C1 segment of cervical spinal cord (tissue), 14 donors: Measurements from ENCODE around the gene PNMA3.
"Not testable (repeated sequence)": the region's sequence is repeated elsewhere in the genome, so short reads cannot be mapped to it uniquely, and the experiment has no call there.

ENCODE experiments used
- DNase-seq, 14 donors: peaks; one replicate each; lab custom pipeline; 2025; lab: John Stamatoyannopoulos, UW

Gene PNMA3

DNA sequence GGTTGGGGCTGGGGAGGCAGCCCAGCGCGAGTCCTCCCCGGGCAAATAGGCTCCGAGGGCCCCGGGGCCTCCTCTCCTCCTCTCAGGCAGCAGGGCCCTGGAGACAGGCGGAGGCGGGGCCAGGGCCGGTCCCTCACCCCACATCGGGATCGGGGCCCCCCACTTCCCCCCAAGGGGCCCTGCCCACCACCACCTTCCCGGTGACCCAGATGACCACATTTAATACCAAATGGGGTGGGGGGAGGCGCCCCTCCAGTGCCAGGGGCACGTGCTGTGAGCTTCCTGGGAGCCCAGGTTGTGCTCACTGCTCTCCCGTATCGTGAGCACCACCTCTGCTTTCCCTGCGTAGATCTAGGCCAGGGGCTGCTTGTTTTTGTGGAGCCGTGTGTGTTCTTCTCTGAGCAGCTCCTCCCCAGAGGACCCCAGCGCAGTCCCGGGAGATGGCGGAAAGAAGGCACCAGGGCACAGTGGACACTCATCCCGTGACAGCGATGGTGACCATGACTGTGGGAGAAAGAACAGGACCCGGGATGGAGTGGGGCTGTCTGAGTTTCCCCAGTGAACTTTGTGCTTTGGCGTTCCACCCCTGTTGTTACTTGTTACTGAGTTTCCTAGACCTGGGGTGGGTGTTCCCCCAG lies 18.1 kb downstream of the PNMA3 start:
- DNase-seq: no peak

DNA sequence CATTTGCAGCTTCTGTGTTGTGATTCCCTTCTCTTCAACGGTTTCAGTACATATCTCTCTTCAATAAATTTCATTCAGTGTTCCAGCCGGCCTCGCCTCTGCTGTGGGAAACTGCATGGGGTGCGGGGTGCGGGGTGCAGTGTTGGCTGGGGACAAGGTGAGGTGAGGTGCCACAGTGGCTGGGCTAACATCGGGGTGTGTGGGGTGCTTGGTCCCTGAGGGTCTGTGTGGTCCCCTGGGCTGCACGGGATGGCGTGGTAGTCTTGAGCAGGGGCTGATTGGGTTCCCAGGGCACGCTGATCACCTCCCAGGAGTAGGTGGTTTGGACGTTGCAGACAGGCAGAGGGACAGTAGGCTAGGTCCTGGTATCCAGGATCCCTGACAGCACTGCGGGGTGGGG lies 18.7 kb downstream of the PNMA3 start:
- no peak for DNase-seq

DNA sequence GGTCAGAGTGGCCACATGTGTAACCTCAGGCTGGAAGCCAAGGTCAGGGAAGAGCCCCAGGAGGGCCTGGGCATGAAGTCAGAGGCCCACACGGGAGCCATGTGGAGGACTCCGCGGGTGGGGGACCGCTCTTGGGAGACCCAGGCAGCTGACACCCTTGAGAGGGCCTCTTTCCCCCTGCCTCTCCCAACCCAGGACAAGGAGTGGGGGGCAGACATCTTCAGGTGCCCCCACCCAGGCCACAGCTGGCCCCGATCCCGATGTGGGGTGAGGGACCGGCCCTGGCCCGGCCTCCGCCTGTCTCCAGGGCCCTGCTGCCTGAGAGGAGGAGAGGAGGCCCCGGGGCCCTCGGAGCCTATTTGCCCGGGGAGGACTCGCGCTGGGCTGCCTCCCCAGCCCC lies 19.1 kb downstream of the PNMA3 start:
- DNase-seq: no peak

DNA sequence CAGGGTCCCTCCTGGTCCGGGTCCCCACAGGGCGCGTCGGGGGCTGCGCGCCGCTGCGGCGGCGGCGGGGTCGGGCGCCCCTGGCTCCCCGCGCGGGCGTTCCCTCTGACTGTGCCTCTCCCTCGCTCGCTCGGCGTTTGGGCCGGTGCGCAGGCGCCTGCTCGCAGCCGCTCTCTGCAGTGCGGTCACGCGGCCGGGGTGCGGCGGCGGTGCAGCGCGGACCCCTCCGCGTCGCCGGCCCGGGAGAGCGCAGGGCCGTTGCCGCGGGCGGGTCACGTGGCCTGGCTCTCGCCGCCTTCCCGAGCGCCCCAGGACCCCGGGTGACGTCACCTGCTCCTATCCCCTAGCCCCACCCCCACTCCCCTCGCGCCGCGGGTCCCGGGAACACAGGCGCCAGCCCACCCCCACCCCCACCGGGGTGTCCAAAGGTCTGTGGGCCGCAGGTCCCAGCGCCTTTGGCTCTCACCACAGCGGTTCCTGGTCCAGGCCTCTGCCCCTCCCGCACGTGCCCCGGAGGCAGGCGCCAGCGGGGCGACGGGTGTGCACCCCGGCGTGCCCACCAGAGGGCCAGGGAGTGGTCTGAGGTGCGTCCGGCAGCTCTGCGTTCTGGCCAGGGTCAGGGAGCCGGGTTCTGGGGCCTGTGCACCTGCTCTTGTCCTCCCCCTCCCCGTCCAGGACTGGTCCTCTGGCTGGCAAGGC lies 21.3 kb downstream of the PNMA3 start:
- not testable (repeated sequence) for DNase-seq

DNA sequence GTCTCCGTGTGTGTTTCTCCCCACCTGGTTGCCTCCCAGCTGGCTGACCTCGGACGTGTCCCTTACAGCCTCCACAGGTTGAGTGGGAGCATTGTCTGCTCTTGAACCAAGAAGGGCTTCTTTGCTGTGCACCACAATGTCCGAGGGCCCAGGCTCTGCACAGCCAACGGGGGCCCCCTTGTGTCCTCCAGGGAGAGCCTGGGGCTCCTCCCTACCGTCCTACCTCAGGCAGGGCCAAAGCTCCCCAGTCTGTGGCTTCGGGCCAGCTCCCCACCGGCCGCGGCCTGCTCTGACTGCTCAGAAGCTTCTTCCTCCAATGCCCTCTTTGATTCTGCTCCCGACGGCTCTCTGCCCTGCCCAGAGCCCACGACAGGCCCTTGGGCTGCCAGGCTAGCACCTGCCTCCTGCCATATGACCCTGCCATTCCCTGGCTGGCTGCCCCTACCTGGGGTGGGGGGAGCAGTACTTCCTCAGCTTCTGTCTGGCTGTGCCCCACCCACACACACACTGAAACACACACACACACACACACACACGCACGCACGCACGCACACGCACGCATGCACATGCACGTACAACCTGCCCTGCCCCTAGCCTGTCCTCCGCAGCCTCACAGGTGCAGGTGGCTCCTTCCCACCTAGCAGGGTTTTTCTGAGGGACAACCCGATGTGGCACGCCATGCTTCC lies 27.1 kb downstream of the PNMA3 start:
- not testable (repeated sequence) for DNase-seq

DNA sequence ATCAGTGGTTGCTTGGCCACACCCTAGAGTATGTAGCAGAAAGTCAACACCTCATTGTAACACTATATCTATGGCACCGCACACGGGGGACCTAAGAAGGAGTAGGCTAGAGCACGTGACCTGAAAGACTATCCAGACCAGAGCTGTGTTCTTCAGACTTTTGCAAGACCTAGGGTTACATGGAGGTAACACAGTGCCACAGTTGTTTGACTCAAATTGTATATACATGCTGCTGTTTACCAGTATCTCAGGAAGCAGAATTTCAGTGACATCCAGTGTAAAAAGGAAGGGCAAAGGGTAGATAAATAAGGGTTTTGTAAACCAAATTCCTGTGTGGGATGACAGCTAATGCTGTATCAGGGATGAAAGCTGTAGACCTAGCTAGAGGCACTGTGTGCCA lies 46.1 kb downstream of the PNMA3 start:
- no peak for DNase-seq

DNA sequence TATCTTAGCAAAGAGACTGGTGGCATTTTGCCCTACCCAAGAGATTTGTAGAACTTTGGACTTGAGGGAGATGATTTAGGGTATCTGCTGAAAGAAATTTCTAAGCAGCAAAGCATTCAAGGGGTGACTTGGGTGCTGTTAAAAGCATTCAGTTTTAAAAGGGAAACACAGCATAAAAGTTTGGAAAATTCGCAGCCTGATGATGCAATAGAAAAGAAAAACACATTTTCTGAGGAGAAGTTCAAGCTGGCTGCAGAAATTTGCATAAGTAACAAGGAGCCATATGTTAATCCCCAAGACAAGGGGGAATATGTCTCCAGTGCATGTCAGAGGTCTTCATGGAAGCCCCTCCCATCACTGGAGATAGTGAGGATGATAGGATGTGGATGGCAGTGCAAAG lies 48.7 kb downstream of the PNMA3 start:
- not testable (repeated sequence) for DNase-seq

DNA sequence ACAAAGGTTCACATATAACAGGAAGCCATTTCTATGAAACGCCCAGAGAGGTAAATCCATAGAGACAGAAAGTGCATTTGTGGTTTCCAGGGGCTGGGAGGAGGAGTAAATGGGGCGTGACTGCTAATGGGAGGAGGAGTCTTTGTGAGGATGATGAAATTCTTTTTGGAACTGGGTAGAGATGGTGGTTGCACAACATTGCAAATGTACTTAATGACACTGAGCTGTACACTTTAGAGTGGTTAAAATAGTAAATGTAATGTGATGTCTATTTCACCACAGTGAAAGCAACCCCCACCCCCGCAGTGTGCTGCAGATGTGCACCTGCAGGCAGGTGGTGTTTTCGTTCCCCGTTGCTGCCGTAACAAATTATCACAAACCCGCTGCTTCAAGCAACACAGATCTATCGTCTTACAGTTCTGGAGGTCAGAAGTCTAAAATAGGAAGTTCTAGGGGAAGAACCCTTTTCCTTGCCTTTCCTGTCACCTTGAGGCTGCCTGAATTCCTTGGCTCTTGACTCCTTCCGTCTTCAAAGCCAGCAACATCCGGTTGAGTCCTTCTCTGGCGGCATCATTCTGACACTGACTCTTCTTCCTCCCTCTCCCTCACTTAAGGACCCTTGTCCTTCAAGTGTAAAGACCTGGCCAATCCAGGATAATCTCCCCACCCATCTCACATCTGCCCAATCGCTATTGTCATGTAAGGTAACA lies 50.0 kb downstream of the PNMA3 start:
- not testable (repeated sequence) for DNase-seq
